GM23338 (cell line): ENCODE data around the gene UGT1A1. TPM values are rescaled to one million over a fixed set of nuclear protein-coding genes. Genes with fewer than 3 reads are reported as not detected.

ENCODE experiments used
- ATAC-seq: fragments of 200-7000 bp; cut with Tn5 transposase; 3 replicates; pipeline ENCODE4 v1.9.1; 2020
- DNase-seq: peaks from one replicate; pipeline ENCODE4 v3.0.0-alpha.2; 2015; ENCODE audit warnings: low spot score
- H2AFZ ChIP-seq: fragments of 200-600 bp; sonication (generic); 2 replicates; pipeline ENCODE4 v1.8.0; 2016; ENCODE audit warnings: antibody characterized with exemption, mild to moderate bottlenecking, moderate library complexity
- H3F3A ChIP-seq: fragments of 200-600 bp; sonication (generic); replicated peaks from 2 replicates; pipeline ENCODE4 v1.8.0; 2017; ENCODE audit warnings: antibody characterized with exemption, mixed run types, low read depth
- H3K27ac ChIP-seq: fragments of 200-600 bp; sonication (generic); 2 replicates; pipeline ENCODE4 v1.6.1; 2016; ENCODE audit warnings: low read depth
- H3K27me3 ChIP-seq: fragments of 200-600 bp; sonication (generic); 2 replicates; pipeline ENCODE4 v1.8.0; 2016; ENCODE audit warnings: mild to moderate bottlenecking, mixed run types, moderate library complexity; ENCODE audit not compliant: insufficient read depth
- H3K36me3 ChIP-seq: fragments of 200-600 bp; sonication (generic); 2 replicates; pipeline ENCODE4 v1.8.0; 2016; ENCODE audit warnings: mild to moderate bottlenecking; ENCODE audit not compliant: insufficient read depth
- H3K4me1 ChIP-seq: fragments of 200-600 bp; sonication (generic); 2 replicates; pipeline ENCODE4 v1.8.0; 2016; ENCODE audit warnings: mild to moderate bottlenecking, moderate library complexity; ENCODE audit not compliant: insufficient read depth
- H3K4me2 ChIP-seq: fragments of 200-600 bp; sonication (generic); 2 replicates; pipeline ENCODE4 v1.7.1; 2017; ENCODE audit warnings: mixed run types
- H3K4me3 ChIP-seq: fragments of 200-600 bp; sonication (generic); 2 replicates; pipeline ENCODE4 v1.6.1; 2016; ENCODE audit warnings: mixed run types
- H3K79me2 ChIP-seq: fragments of 200-600 bp; sonication (generic); replicated peaks from 2 replicates; pipeline ENCODE4 v1.8.0; 2017; ENCODE audit warnings: mild to moderate bottlenecking; ENCODE audit not compliant: insufficient read depth
- H3K9me2 ChIP-seq: fragments of 200-600 bp; sonication (generic); 2 replicates; pipeline ENCODE4 v1.8.0; 2017; ENCODE audit not compliant: insufficient read depth
- H4K20me1 ChIP-seq: fragments of 200-600 bp; sonication (generic); replicated peaks from 2 replicates; pipeline ENCODE4 v1.8.0; 2017; ENCODE audit warnings: mild to moderate bottlenecking; ENCODE audit not compliant: insufficient read depth
- H3K27ac Mint-ChIP-seq: 2 replicates; pipeline ENCODE4 v1.8.0; 2020; ENCODE audit warnings: inconsistent platforms, mild to moderate bottlenecking, moderate library complexity, mixed read lengths
- H3K27me3 Mint-ChIP-seq: 3 replicates; pipeline ENCODE4 v1.8.0; 2022; ENCODE audit warnings: low read depth, mild to moderate bottlenecking, moderate library complexity, mixed read lengths, inconsistent platforms; ENCODE audit not compliant: insufficient read depth, poor library complexity
- H3K36me3 Mint-ChIP-seq: 3 replicates; pipeline ENCODE4 v1.8.0; 2021; ENCODE audit warnings: low read depth, mild to moderate bottlenecking, inconsistent platforms, moderate library complexity, mixed read lengths
- H3K4me1 Mint-ChIP-seq: 3 replicates; pipeline ENCODE4 v1.8.0; 2020; ENCODE audit warnings: mild to moderate bottlenecking, inconsistent platforms, mixed read lengths
- H3K4me3 Mint-ChIP-seq: 3 replicates; pipeline ENCODE4 v1.8.0; 2021; ENCODE audit warnings: moderate library complexity, mild to moderate bottlenecking, inconsistent platforms, mixed read lengths
- H3K9me3 Mint-ChIP-seq: 3 replicates; pipeline ENCODE4 v1.8.0; 2020; ENCODE audit warnings: moderate library complexity, mild to moderate bottlenecking, inconsistent platforms, mixed read lengths
- CREB1 ChIP-seq: fragments of 250-450 bp; sonication (Bioruptor Pico); IDR thresholded peaks from 2 replicates; pipeline ENCODE4 v1.5.0; 2020; ENCODE audit warnings: low read depth, mild to moderate bottlenecking, moderate library complexity
- CTCF ChIP-seq, 2 experiments: fragments of 200-600 bp in 1 of 2; sonication (generic) in 1 of 2; conservative IDR thresholded peaks; 2 replicates each; pipeline versions ENCODE4 v1.5.1 to v1.6.1; 2016 to 2017; ENCODE audit warnings: antibody characterized with exemption in 2 of 2, low read depth in 2 of 2, mild to moderate bottlenecking in 2 of 2, moderate library complexity in 1 of 2
- EZH2phosphoT487 ChIP-seq: fragments of 200-600 bp; sonication (generic); IDR thresholded peaks from one replicate; pipeline ENCODE4 v1.8.1; 2018; ENCODE audit warnings: antibody characterized with exemption; ENCODE audit not compliant: unreplicated experiment
- NANOG ChIP-seq: IDR thresholded peaks from 2 replicates; pipeline ENCODE4 v1.6.1; 2016; ENCODE audit warnings: antibody characterized with exemption, borderline replicate concordance
- POLR2AphosphoS5 ChIP-seq: IDR thresholded peaks from 2 replicates; pipeline ENCODE4 v1.6.1; 2016; ENCODE audit warnings: antibody characterized with exemption, low read depth
- REST ChIP-seq: IDR thresholded peaks from one replicate; pipeline ENCODE4 v1.6.1; 2018; ENCODE audit warnings: antibody characterized with exemption; ENCODE audit not compliant: unreplicated experiment
- STAT1 ChIP-seq: IDR thresholded peaks from one replicate; pipeline ENCODE4 v1.6.1; 2016; ENCODE audit warnings: antibody characterized with exemption; ENCODE audit not compliant: unreplicated experiment
- ZNF114 ChIP-seq: fragments of 250-450 bp; sonication (Bioruptor Pico); IDR thresholded peaks from 2 replicates; pipeline ENCODE4 v1.5.0; 2020; ENCODE audit warnings: mild to moderate bottlenecking, moderate library complexity
- ZNF331 ChIP-seq: fragments of 250-450 bp; sonication (Bioruptor Pico); IDR thresholded peaks from 2 replicates; pipeline ENCODE4 v1.5.0; 2020; ENCODE audit warnings: low read depth, mild to moderate bottlenecking, moderate library complexity
- polyA plus RNA-seq: library from polyadenylated mRNA; unstranded; fragments of >200 nt; fragmentation: Nextera tagmentation; extraction: Ambion mirVana; gene quantifications from 2 replicates; pipeline ENCODE4 v1.2.1, GENCODE V29; 2016
- total RNA-seq: library from RNA; depleted of rRNA; stranded (reverse); fragments of >200 nt; shearing (Covaris generic); gene quantifications from 2 replicates; pipeline ENCODE4 v1.2.3, GENCODE V29; 2014
- TF ChIP-seq, protein P1 (sequence below): fragments of 250-450 bp; sonication (Bioruptor Pico); IDR thresholded peaks from 2 replicates; pipeline ENCODE4 v1.5.0; 2020; ENCODE audit warnings: mild to moderate bottlenecking, moderate library complexity

The UGT1A1 gene
- total and polyA plus RNA-seq, 2 experiments from 2014 or later, result not detected

GRCh38 chr2:233754872-233755611, 5.0 kb upstream of the UGT1A1 start:
- Histone ChIP-seq H2AFZ (no peak overlapping the region), H3K27me3 (no peaks in the 10 kb centered on the region), H3K27ac (no peak overlapping the region), H3F3A (no peaks in the 10 kb centered on the region), H4K20me1 (no peaks in the 10 kb centered on the region), H3K79me2 (no peaks in the 10 kb centered on the region), H3K36me3 (no peaks in the 10 kb centered on the region), H3K4me3 (no peak overlapping the region), H3K9me2 (peaks cover 4% of the 10 kb centered on the region; the same call in 1 of the 2 replicates), H3K4me2 (no peak overlapping the region), H3K4me1 (no peaks in the 10 kb centered on the region)
- H3K27me3 Mint-ChIP-seq, result no peaks in the 10 kb centered on the region
- H3K4me3 Mint-ChIP-seq, result no peak overlapping the region
- peaks cover 8% of the 10 kb centered on the region for H3K36me3 Mint-ChIP-seq
- no peaks in the 10 kb centered on the region; the same call in 2 of the 3 replicates for H3K4me1 Mint-ChIP-seq
- ATAC-seq (no peak), DNase-seq (no peak)
- H3K9me3 Mint-ChIP-seq, result peaks cover 36% of the 10 kb centered on the region
- no peak overlapping the region for H3K27ac Mint-ChIP-seq
- TF ChIP-seq CTCF (conservative IDR thresholded peaks at IDR 0.05; ENCODE audit: low read depth in 2 of 2), result no peak
- no peak for TF ChIP-seq REST
- no peak for TF ChIP-seq ZNF114 (CRISPR knock-in tag)
- no peak for TF ChIP-seq POLR2AphosphoS5
- no peak for TF ChIP-seq EZH2phosphoT487
- TF ChIP-seq NANOG, result no peak
- no peak for TF ChIP-seq CREB1 (CRISPR knock-in tag)
- no peak for TF ChIP-seq STAT1
- no peak for TF ChIP-seq ZNF331 (CRISPR knock-in tag)
- TF ChIP-seq, protein P1, sequence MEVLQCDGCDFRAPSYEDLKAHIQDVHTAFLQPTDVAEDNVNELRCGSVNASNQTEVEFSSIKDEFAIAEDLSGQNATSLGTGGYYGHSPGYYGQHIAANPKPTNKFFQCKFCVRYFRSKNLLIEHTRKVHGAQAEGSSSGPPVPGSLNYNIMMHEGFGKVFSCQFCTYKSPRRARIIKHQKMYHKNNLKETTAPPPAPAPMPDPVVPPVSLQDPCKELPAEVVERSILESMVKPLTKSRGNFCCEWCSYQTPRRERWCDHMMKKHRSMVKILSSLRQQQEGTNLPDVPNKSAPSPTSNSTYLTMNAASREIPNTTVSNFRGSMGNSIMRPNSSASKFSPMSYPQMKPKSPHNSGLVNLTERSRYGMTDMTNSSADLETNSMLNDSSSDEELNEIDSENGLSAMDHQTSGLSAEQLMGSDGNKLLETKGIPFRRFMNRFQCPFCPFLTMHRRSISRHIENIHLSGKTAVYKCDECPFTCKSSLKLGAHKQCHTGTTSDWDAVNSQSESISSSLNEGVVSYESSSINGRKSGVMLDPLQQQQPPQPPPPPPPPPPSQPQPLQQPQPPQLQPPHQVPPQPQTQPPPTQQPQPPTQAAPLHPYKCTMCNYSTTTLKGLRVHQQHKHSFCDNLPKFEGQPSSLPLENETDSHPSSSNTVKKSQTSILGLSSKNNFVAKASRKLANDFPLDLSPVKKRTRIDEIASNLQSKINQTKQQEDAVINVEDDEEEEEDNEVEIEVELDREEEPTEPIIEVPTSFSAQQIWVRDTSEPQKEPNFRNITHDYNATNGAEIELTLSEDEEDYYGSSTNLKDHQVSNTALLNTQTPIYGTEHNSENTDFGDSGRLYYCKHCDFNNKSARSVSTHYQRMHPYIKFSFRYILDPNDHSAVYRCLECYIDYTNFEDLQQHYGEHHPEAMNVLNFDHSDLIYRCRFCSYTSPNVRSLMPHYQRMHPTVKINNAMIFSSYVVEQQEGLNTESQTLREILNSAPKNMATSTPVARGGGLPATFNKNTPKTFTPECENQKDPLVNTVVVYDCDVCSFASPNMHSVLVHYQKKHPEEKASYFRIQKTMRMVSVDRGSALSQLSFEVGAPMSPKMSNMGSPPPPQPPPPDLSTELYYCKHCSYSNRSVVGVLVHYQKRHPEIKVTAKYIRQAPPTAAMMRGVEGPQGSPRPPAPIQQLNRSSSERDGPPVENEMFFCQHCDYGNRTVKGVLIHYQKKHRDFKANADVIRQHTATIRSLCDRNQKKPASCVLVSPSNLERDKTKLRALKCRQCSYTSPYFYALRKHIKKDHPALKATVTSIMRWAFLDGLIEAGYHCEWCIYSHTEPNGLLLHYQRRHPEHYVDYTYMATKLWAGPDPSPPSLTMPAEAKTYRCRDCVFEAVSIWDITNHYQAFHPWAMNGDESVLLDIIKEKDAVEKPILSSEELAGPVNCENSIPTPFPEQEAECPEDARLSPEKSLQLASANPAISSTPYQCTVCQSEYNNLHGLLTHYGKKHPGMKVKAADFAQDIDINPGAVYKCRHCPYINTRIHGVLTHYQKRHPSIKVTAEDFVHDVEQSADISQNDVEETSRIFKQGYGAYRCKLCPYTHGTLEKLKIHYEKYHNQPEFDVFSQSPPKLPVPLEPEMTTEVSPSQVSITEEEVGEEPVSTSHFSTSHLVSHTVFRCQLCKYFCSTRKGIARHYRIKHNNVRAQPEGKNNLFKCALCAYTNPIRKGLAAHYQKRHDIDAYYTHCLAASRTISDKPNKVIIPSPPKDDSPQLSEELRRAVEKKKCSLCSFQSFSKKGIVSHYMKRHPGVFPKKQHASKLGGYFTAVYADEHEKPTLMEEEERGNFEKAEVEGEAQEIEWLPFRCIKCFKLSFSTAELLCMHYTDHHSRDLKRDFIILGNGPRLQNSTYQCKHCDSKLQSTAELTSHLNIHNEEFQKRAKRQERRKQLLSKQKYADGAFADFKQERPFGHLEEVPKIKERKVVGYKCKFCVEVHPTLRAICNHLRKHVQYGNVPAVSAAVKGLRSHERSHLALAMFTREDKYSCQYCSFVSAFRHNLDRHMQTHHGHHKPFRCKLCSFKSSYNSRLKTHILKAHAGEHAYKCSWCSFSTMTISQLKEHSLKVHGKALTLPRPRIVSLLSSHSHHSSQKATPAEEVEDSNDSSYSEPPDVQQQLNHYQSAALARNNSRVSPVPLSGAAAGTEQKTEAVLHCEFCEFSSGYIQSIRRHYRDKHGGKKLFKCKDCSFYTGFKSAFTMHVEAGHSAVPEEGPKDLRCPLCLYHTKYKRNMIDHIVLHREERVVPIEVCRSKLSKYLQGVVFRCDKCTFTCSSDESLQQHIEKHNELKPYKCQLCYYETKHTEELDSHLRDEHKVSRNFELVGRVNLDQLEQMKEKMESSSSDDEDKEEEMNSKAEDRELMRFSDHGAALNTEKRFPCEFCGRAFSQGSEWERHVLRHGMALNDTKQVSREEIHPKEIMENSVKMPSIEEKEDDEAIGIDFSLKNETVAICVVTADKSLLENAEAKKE (CRISPR knock-in tag), result no peak
